ENCODE measurements around the gene ABCC12.

Gene ABCC12

GRCh38 chr16:48109475-48109874, 46.3 kb downstream of the ABCC12 start:
- no peak overlapping the region for H3K4me3 ChIP-seq (ENCODE audit: low read length in 2 of 2)
- H3K9ac ChIP-seq (ENCODE audit: low read depth in 1 of 2, low read length in 2 of 2) = no peak overlapping the region
- no peaks in the 10 kb centered on the region for H3K36me3 ChIP-seq (ENCODE audit: control insufficient read depth in 2 of 2, insufficient read depth in 2 of 2, low read length in 2 of 2)
- H3K27ac ChIP-seq (ENCODE audit: low read depth in 2 of 2, low read length in 2 of 2) = no peak overlapping the region
- peaks cover 0 to 2% of the 10 kb centered on the region in 2 donors for H3K27me3 ChIP-seq (ENCODE audit: control insufficient read depth in 2 of 2, insufficient read depth in 2 of 2, low read length in 2 of 2)
- no peaks in the 10 kb centered on the region for H3K4me1 ChIP-seq (ENCODE audit: control insufficient read depth in 2 of 2, insufficient read depth in 2 of 2, low read length in 2 of 2)
- no peaks in the 10 kb centered on the region for H3K9me3 ChIP-seq (ENCODE audit: control insufficient read depth in 2 of 2, low read length in 2 of 2)

- Histone ChIP-seq H3K9me3 (ENCODE audit: control insufficient read depth in 2 of 2, low read length in 2 of 2) (no peaks in the 10 kb centered on the region), H3K27ac (ENCODE audit: low read depth in 2 of 2, low read length in 2 of 2) (no peak overlapping the region), H3K36me3 (ENCODE audit: control insufficient read depth in 2 of 2, insufficient read depth in 2 of 2, low read length in 2 of 2) (no peaks in the 10 kb centered on the region), H3K27me3 (ENCODE audit: control insufficient read depth in 2 of 2, insufficient read depth in 2 of 2, low read length in 2 of 2) (peaks cover 0 to 2% of the 10 kb centered on the region in 2 donors), H3K9ac (ENCODE audit: low read depth in 1 of 2, low read length in 2 of 2) (no peak overlapping the region), H3K4me1 (ENCODE audit: control insufficient read depth in 2 of 2, insufficient read depth in 2 of 2, low read length in 2 of 2) (no peaks in the 10 kb centered on the region), H3K4me3 (ENCODE audit: low read length in 2 of 2) (no peak overlapping the region)
These were observed 49.3 kb downstream of the ABCC12 start for GRCh38 chr16:48106446-48106845.

Data from mucosa of rectum (tissue), 2 donors.